GM19099 (cell line): ENCODE results near the gene ZBTB38.

Source experiments
- POLR2A ChIP-seq: IDR thresholded peaks from 3 replicates; pipeline ENCODE4 v1.6.1; 2011; ENCODE audit warnings: low read depth; ENCODE audit not compliant: insufficient read length; ENCODE audit errors: extremely low read depth

Gene ZBTB38, protein sequence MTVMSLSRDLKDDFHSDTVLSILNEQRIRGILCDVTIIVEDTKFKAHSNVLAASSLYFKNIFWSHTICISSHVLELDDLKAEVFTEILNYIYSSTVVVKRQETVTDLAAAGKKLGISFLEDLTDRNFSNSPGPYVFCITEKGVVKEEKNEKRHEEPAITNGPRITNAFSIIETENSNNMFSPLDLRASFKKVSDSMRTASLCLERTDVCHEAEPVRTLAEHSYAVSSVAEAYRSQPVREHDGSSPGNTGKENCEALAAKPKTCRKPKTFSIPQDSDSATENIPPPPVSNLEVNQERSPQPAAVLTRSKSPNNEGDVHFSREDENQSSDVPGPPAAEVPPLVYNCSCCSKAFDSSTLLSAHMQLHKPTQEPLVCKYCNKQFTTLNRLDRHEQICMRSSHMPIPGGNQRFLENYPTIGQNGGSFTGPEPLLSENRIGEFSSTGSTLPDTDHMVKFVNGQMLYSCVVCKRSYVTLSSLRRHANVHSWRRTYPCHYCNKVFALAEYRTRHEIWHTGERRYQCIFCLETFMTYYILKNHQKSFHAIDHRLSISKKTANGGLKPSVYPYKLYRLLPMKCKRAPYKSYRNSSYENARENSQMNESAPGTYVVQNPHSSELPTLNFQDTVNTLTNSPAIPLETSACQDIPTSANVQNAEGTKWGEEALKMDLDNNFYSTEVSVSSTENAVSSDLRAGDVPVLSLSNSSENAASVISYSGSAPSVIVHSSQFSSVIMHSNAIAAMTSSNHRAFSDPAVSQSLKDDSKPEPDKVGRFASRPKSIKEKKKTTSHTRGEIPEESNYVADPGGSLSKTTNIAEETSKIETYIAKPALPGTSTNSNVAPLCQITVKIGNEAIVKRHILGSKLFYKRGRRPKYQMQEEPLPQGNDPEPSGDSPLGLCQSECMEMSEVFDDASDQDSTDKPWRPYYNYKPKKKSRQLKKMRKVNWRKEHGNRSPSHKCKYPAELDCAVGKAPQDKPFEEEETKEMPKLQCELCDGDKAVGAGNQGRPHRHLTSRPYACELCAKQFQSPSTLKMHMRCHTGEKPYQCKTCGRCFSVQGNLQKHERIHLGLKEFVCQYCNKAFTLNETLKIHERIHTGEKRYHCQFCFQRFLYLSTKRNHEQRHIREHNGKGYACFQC (N-terminal part only)

DNA sequence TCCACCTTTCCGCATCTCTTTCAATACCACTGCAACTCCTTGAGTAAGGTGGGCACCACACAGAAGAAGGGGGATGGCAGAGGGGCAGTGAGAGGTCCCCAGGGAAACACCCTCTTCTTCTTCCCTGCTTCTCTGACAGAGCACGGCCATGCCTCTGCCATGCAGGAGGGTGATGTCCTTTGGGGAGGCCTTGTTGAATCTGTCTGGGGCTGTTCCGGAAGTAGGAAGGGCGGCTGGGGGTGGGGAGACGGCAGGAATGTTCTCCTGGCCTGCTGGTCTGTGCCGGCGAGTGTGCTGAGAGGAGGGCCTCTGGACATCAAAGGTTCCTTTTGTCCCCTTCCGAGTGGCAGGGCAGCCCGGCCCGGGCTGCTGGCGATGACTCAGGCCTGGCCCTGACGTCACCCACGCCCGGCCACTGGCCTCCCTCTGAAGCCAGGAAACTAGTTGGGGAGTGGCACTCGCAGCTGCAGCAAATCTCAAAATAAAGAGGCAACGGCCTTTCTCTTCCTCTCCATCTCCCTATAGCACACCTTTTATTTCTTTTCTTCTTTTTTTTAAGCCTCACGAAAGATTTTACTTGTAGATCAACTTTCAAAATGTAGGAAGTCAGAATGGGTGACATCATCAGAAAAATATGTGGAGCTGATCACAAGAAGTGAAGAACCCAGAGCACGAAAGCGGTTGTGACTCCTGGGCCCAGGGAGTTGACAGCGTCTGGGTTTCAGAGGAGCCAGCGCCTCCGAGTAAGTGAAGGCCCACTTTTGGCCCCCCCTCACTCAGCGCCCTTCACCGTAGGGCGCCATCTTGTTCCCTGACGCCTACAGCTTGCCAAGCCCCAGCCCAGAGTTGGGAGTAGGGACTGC is at the start of gene ZBTB38:
TSS of gene ZBTB38 (plus strand) at position 443 of the 863 bp plus-strand sequence. CDS start 73,885 bp downstream, outside the sequence.
- no peak for TF ChIP-seq POLR2A

DNA sequence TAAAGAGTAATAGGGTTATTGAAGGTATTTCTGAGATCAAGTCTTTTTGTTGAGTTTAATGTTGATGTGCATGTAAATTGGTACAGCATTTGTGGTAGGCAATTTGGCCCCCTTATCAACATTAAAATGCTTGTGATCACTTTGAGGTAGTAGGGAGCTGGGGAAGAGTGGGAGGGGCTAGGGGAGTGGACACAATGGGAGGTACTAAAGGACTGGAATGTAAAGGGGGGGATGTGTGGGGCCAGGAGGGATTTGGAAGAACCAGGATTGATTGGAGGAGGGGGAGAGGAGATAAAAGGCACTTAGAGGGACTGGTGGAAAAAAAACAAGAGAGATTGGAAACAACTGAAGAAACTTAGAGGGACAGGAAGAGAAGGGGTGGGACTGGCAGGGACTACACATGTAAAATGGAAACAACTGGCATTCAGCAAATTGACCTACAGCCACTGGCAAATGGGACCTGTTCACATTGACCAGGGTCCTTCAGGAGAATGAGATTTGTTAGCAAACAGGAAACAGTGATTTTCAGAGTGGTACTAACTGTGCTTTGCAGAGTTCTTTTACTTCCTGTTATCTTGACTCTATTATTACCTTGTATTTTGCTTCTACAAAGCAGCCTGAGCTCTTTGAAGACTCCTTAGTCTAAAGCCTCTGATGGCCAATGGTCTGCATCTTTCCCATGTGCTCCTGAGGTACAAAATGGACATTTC is 47.8 kb upstream of the ZBTB38 start:
- no peak for TF ChIP-seq POLR2A

DNA sequence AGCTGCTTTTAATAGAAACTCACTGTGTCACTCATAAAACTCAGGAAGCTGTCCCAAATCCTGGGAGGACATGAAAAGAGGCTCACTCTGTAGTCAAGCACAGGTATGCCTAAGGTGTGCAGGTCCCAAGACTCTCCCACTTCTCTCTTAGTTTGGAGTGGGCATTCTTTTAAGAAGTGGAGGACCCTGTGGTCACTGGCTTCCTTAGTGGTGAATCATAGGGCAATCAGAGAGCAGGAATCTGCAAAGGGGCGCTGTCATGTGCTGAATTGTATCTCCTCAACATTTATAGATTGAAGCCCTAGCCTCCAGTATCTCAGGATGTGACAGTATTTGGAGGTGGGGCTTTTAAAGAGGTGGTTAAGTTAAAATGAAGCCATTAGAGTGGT is 47.2 kb upstream of the ZBTB38 start:
- no peak for TF ChIP-seq POLR2A

DNA sequence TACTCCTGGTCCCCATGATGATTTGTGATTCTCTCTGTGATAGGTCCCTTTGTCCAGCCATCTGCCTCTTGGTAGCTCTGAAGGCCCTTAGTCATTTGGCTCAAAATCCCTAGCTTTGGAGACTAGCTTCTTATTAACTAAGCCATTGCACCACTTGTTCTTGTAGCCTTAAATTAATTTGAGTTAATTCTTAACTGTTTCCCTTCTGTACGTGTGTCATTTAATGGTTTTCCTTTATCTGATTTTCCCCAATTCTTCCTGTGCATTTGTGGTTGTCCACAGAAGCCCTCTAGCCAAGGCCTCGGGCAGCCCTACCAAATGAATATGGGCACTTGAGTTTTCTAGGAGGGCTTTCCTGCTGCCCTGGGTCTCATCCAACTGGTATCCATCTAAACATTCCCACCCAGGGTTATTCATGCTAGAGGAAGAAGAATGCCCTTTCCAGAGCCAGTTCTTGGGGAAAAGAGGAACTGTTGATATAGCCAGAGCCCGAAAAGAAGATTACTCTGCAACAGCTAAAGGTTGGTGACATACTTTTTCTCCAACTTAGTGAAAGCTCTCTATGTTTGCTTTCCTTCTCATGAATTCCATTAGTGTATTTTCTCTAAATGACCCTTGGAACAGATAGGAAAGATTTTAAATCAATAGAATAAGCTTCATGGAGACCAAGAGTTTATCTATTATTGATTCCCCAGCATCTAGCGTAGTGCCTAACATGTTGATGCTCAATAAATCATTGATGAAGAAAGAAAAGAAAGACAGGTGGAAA is 44.2 kb upstream of the ZBTB38 start:
- TF ChIP-seq POLR2A, result no peak

DNA sequence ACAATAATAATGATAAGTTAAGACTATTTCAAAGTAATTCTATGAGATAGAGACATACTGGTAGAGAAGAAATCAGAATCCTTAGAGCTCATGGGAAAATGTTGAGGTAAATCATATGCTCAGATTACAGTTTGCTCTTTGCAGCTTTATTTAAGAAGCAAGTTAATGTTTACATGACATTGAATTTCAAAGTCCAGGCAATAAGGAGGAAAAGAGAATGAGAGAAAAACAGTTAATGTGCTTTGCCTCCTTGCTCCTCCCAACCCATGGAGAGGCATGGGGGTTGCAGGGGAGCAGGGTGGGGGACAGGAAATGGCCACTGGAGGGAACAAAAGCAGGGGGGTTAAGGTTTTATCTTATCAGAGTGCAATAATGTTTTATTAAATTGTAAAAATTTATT is 42.2 kb upstream of the ZBTB38 start:
- no peak for TF ChIP-seq POLR2A

DNA sequence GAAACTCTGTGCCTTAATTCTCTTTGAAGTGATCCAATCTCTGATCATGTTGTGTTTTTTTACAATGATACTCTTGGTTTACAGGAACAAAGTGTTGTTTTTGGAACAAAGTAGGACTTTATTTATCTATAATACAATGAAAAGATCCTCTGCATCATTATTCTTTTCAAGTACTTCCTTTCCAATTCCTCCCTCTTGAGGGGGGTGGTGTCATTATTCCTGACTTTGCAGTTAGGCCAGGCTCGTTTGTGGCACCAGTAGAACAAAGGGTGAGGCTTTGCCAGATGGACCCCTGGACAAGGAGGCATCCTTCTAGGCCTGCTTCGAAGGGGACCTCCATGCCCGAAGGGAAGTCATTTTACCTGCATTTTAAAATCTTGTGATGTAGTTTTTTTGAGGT is 41.7 kb upstream of the ZBTB38 start:
- TF ChIP-seq POLR2A, result no peak

DNA sequence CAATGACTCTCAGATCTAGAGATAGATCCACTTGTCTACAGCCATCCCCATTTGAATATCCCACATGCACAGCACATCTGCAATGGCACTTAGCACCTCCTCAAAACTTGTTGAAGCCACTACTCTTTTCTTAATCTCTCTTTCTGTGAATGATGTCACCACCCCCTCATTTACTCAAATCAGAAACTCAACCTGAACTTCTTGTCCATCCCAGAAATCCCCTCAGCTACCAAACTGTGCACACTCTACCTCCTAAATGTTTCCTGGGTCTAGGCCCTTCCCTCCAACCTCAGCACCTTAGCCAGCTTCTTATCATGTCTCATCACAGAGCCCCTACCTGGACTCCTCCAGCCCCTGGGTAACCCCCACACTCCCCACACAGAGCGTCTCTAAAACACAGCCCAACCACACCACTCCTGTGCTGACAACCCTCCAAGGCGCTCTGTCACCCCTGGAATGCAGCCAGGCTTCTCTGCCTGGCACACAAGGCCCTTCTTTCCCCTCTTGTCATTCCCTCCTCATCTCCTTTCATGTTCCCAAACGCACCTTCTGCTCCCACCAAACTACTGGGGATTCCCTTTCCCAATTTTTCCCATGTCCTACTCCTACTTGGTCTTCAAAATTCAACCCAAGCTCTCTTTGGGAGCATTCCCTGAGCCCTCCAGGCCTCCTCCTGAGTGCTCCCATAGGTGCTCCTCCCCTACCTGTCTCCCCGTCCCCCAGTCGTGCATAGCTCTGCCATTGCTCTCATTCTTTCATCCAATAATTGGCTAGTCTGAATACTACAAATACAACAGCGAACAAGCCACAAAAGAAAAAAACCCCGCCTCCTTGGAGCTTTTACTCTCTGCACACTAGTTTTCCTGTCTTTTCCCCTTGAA is 39.8 kb upstream of the ZBTB38 start:
- no peak for TF ChIP-seq POLR2A

DNA sequence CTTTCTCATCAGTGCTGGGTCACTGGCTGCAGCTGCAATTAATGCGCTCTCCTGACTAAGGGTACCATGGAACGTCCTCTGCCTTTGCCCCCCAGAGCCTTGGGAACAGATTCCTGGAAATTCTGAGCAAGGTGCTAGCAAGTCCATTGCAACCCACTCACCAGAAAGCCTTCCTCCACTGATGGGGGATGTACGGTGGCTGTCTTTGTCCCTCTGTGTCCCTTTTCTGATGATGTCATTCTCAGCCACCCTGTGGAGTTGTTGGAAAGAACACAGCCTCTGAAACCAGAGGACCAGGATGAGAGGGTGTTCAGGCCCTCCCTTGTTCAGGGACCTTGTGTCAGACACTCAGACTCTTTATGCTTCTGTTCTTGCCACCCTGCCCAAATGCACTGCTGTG is 38.1 kb upstream of the ZBTB38 start:
- TF ChIP-seq POLR2A, result no peak

DNA sequence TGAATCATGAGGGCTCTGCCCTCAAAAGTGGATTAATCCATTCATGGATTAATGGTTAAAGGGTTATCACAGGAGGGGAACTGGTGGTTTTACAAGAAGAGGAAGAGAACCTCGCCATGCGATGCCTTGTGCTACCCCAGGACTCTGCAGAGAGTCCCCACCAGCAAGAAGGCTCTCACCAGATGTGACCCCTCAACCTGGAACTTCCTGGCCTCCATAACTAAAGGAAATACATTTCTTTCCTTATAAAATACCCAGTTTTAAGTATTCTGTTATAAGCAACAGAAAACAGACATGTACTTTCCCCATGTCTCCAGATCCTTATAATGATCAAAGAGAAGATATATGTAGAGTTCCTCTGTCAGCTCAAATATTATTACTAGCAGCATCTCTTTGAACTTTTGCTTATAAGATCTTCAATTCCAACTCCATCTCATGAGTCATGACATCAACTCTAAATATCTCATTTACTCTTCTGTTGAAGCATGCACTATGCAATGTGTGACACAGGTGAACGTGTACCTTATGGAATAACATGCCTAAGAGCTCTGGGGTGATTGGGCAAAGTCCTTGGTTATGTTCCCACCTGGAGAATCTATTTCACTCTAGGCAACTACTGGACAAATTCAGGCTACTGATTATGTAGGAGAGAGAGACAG is 37.5 kb upstream of the ZBTB38 start:
- no peak for TF ChIP-seq POLR2A

DNA sequence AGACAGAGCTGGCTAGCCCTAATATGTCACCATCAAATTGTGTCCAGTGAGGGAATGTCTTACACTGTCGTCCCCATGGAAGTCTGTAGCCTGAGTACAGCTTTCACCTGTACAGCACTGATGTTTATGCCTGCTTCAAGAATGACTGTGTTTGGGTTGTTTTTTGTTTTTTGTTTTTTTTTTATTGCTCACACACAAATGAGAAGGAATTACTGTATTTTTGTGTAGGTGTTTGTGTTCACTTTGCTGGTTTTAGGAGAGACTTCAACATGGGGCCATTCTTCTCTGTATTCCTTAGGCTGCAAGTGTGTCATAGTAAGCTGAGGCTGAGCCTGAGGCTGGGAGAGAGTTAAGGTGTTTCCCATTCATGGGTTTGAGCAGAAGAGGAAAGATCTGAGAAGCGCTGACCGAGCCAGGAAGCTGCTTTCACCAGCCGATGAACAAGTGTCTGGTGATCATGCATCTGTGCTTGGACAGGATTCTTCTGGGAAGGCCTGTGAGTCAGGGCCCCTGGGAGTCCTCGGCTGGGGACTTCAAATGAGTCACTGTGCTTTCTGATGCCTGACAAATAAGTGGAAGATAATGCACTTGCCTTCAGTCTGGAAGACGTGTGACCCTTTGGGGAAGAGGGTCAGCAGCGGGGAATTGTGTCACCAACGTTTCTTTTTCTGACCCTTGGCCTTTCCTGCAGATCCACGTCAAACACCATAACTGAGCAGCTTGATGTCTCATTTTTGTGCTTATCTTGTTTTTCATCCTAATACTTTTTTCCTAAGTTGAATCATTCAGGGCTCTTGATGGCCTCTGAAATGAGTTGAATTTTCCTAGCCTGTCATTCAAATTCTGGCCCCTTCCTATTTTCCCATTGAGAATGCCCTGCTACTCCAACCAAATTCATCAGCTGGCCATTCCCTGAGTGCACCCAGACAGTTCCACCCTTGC is 36.7 kb upstream of the ZBTB38 start:
- TF ChIP-seq POLR2A, result no peak

DNA sequence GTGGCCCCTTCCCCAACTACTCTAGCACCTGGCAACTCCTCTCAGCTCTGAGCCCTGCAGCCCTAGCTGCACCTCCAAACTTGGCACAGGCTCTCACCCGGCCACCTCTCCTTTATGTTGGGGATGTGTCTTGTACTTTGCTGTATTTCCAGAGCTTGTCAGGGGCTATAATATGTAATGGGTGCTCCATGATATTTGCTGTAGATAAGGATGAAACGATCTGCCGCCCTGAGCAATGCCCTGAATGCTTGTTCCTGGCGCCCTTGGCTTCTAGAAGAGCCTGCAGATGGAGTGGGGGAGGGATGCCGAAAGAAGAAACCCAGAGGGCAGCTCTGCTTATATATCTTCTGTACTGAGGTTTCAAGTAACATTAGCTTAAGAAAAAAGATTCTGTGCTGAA is 35.9 kb upstream of the ZBTB38 start:
- no peak for TF ChIP-seq POLR2A
